NT2/D1 (cell line): Measurements from ENCODE around the gene CEP164.

ENCODE experiments used
- SUZ12 ChIP-seq: IDR thresholded peaks from 2 replicates; pipeline ENCODE4 v1.6.1; 2011; ENCODE audit not compliant: insufficient read length, insufficient read depth; ENCODE audit errors: extremely low read depth
- YY1 ChIP-seq: IDR thresholded peaks from 2 replicates; pipeline ENCODE4 v1.6.1; 2011; ENCODE audit not compliant: insufficient read length, insufficient read depth
- ZNF274 ChIP-seq: IDR thresholded peaks from 2 replicates; pipeline ENCODE4 v1.6.1; 2011; ENCODE audit warnings: mild to moderate bottlenecking, low read depth, low read length

- TF ChIP-seq ZNF274 = no peak
- no peak for TF ChIP-seq SUZ12
- TF ChIP-seq YY1 = no peak
These were observed 81.9 kb downstream of the CEP164 start for GRCh38 chr11:117409511-117409910.
